GM21723 (cell line): Measurements from ENCODE around the gene DAB1.
"Not testable (repeated sequence)": the region's sequence is repeated elsewhere in the genome, so short reads cannot be mapped to it uniquely, and the experiment has no call there.

Source experiments
- ATAC-seq: cut with Tn5 transposase; IDR thresholded peaks from one replicate; pipeline ENCODE4 v1.9.1; 2021; ENCODE audit warnings: mild to moderate bottlenecking, moderate library complexity; ENCODE audit not compliant: unreplicated experiment

DAB1 gene

GRCh38 chr1:57363165-57363564, 60.7 kb downstream of the DAB1 start:
- no peak for ATAC-seq

- no peak for ATAC-seq
These were observed 61.4 kb downstream of the DAB1 start for GRCh38 chr1:57362480-57362879.

DNA sequence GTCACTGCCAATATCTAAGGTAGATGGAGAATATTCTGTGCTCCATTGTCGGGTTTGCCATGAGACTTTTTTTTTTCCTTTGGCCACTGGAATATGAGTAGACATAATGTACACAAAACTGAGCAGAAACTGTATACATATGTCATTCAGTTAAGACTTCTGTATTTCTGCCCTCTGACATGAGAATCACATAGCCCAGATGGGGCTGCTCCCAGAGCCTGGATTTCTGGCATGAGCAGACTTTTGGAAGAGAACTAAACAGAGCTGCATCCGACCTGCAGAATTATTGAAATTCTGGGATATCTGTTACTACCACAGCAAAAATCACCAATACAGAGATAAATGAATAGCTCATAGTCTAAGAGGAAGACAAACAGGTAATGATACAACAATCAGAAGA, 62.3 kb downstream of the DAB1 start:
- ATAC-seq, result no peak

DNA sequence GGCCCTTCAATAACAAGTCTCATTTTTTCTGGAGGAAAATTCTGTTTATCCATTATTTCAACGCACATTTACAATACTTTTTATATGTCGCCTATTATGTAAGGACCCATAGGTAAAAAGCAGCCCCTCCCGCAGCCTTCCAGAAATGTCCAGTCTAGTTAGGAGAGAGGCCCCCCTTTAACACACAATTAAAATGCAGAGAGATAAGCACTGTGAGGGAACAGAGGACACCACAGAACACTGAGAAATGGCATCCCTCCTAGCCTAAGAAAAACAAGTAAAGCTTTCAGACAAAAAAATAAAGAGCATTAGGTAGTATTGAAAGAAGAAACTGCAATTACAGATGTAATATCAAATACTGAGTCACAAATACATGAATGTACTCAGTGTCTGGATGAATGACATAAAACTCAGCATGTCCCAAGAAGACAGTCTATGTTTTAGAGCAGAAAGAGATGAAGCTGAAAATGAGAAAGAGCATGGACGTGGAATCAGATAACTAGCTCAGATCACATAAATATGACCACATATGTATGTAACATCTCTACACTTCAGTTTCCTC, 62.9 kb downstream of the DAB1 start:
- no peak for ATAC-seq

- no peak for ATAC-seq
These were observed 66.4 kb downstream of the DAB1 start for GRCh38 chr1:57357462-57357861.

DNA sequence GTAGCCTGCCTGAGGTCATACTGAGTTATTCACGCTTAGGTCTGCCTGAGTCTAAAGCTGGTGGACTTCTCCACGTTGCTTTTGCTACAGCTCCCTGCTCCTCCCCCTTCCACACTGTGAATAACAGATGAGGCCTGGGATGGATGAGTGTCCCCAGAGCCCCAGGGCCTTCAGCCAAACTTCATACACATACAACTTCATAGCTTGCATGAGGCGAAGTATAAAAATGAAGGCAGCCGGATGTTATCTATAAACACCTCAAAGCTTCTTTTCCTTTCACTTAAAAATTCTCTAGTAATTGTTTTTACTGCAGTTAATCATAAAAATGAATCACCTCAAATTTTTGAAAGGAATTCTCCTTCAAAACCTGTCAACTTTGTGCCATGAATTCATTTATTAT, 70.2 kb downstream of the DAB1 start:
- no peak for ATAC-seq

DNA sequence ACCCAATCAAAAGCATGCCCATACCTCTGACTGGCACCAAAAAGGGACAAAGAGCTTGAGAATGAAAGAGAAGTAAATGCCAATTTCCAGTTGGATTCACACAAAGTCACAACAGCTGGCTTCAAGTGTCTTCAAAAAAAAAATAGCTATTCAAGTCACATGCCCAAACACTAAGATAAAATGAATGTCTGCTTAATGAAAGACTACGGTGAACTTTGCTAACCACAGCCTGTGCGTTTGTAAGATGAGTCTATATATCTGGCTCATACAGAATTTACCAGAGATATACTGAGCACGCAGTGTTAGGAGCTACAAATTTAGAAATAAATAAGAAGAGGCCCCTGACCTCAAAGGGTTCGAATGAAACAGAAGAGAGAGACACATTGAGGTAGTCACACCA, 73.2 kb downstream of the DAB1 start:
- ATAC-seq, result no peak

DNA sequence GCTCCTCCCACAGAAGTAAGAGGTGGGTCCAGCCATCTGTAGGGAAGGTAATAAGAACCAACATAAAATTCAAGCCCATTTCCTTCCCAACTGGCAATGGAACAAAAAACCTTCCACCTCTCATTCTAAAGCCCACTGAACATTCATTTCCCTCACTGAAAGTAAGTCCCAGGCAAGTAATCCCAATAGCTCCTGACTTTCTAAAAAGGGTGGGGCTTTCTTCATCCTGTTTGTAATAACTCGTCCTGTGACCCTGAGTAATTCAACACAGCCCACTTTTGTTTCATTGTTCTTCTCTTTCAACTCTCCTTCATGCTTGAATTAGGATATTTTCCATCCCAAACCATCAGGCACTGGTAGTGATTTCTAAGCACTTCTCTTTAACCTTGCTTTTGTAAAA, 74.9 kb downstream of the DAB1 start:
- ATAC-seq, result no peak

DNA sequence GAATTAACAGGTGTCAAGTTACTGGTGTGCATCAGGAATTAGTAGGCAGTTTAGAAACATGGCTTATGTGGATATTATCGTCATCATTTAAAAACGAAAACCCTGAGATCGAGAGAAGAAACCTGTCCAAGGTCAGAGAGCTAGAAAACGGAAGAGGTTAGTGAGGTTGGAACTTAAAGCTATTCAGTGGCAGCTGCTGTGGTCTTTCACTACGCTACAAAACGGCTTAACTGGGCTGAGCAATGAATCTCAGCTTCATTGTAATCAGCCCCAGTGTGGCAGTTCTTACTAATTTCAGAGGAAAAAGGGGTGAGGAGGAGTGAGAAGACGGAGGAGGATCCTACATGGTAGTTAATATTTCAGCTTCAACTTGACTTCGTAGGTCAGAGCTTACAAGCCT, 77.9 kb downstream of the DAB1 start:
- ATAC-seq, result no peak

- ATAC-seq, result no peak
These were observed 79.6 kb downstream of the DAB1 start for GRCh38 chr1:57344265-57344664.

DNA sequence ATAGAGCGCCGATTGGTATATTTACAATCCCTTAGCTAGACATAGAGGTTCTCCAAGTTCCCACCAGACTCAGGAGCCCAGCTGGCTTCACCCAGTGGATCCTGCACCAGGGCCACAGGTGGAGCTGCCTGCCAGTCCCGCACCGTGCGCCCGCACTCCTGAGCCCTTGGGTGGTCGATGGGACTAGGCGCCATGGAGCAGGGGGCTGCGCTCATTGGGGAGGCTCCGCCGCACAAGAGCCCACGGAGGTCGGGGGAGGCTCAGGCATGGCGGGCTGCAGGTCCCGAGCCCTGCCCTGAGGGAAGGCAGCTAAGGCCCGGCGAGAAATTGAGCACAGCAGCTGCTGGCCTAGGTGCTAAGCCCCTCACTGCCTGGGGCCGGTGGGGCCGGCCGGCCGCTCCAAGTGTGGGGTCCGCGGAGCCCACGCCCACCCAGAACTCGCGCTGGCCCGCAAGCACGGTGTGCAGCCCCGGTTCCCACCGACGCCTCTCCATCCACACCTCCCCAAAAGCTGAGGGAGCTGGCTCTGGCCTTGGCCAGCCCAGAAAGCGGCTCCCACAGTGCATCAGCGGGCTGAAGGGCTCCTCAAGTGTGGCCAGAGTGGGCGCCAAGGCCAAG, 80.5 kb downstream of the DAB1 start:
- ATAC-seq, result not testable (repeated sequence)

DNA sequence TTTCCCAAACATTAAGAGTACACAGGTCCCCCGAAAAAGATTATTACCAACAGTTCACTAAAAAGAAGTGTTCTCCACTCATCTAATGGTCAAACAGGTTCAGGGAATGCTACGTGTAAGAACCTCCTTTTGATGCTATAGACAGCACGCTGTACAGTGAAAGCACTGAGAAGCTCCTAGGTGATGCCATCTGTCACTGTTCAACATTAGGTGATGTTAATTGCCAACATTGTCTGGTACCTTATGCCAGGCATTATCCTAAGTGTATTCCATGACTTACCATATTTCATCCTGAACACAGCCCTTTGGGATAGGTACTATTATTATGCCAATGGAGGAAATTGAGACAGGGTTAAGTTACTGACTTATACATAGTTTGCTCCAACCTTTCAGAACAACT, 82.1 kb downstream of the DAB1 start:
- ATAC-seq, result no peak

- no peak for ATAC-seq
These were observed 83.4 kb downstream of the DAB1 start for GRCh38 chr1:57340334-57341070.

DNA sequence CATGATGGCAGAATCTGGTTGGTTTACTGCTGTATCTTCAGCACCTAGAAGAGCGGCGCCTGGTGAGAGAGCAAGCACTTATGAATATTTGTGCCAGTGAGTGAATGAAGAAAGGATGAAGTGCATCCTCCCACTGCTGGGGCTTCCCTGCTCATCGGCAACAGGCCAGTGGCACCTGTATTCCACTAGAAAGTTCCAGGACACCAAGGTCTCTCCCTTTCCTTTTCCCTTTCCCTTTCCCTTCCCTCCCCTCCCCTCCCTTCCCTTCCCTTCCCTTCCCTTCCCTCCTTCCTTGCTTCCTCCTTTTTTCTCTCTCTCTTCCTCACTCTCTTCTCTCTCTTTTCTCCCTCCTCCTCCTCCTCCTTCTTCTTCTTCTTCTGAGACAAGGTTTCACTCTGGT, 86.2 kb downstream of the DAB1 start:
- no peak for ATAC-seq

DNA sequence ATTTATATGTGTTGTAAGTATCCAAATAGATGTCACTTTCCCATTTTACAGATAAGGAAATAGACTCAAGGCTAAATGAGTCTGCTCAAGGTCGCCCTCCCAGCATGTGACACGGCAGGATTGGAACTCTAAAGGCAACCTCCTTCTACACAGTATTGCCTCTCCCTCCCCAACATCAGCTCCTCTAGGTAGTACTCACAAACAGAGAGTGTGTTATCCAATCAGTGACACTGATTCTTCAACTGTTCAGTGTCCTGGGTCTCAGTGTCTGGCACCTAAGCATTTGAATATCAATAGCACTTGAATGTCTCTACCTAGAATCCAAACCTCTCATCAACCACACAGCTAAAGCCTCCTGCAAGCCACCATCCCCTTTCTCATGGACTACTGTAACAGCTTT, 87.1 kb downstream of the DAB1 start:
- no peak for ATAC-seq

DNA sequence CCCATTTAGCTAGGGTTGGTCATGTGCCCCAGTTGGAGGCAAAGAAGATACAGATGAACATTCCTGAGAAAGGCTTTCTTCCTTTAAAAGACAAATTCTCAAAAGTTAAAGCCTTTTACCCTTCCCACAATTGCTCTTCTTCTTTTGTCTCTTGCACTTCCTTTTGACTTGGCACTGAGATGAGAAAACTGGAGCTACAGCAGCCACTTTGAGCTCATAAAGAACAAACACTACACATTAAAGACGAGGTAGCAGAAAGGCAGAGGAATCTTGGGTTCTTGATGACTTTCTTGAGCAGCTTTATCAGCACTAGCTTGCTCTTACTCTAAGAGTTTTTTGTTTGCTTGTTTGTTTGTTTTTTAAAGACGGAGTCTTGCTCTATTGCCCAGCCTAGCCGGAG, 92.2 kb downstream of the DAB1 start:
- ATAC-seq, result no peak

DNA sequence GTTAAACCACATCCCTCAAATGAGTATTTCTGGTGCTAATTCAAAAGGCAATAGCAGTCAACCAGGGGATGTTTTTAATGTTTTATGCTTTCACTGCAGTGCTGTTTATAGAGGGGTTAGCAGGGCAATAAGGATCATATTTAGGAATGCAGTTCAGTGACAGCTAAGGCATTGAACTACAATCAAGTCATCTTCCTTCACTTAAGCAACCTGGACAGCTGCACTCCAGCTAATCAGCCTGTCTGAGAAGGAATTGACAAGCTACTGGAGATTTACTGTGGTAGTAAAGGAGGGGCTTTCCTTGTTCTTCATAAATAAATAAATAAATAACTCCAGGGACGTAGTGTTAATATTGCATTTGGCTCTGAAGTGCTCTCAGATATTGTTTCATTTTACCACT, 93.9 kb downstream of the DAB1 start:
- no peak for ATAC-seq

DNA sequence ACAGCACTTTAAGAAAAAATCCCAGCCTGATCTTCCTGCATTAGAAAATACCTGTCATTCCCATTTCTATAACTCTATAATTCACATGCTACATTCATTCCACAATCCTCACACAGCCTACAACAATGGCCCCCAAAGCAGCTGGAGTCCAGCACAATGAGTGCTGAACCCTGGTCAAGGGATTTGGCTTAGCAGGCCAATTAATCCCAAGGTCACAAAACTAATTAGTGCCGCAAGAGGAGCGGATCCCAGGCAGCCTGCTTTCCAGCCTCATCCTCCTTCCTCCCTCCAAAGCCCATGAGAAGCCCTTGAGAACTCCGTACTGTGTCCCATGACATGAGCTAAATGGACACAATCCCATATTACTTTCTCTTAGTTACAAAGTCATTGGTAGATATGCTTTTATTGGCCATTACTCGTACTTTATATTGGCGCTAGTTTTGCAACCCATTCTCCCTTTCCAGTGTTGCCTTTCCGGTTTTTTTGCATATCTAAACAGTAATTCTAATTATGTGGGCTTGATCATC, 94.8 kb downstream of the DAB1 start:
- no peak for ATAC-seq

DNA sequence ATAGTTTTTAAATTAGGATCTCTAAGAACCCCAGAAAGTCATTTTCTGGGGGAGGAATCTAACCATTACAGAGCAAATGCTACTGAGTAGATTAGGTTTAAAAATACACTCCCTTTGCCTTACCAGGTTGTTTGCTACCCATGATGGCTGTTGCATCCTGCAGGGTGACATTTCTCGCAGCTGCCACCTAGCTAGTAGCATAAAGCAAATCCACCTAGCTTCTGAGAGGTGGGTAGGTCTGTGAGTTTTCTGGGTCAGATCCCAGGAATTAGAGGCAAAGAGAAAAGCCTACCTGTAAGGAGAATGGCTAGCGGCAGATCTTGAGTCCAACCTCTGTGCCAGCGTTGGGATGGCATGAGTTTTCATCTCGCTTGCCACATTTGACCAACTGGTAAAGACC, 95.9 kb downstream of the DAB1 start:
- ATAC-seq, result no peak

- ATAC-seq, result no peak
These were observed 96.5 kb downstream of the DAB1 start for GRCh38 chr1:57327336-57327735.

DNA sequence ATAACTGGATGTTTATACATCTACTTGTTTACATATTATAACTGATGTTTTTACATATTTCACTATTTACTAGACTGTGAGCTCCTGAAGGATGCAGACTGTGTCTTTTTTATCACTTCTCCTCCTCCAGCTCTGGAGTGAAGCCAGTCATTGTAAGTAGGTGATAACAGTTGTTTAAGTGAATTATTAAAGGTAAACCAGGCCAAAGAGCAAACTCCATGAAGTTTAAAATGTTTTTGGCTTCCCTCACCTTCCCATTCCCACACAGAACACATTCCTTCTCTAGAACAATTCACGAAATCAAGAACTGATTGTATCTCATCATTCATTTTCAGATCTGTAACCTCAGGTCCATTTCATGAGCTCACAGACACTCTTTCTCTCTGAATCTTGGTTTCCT, 98.3 kb downstream of the DAB1 start:
- no peak for ATAC-seq

DNA sequence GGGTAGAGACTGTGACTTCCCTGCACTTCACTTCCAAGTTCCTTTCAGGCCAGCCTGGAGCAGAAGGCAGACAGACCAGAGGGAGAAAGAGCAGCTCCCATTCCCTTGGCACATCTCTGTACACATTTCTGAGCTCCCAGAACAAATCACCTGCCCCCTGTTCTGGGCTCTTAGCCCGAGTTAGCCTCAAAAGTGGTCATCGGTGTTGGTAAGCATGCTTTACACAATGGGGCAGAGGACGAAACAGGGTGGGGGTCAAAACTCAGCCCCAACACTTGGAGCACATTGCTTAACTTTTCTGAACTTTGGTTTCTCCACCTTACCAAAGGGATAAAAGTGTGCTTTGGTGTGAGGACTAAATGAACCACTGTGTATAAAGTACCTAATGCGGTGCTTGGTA, 98.7 kb downstream of the DAB1 start:
- ATAC-seq, result no peak
